ENCODE measurements around the gene MPRIP. TPM values are rescaled to one million over a fixed set of nuclear protein-coding genes. Genes with fewer than 3 reads are reported as not detected.
A peak's percentile ranks its signal among the peaks of the same experiment; 100 is the strongest.

Gene MPRIP
- total and polyA plus RNA-seq, 8 donors: 80.2 to 518 (median 190) TPM

- H3K27ac ChIP-seq: peak overlapping the region in 3 of 5 donors; percentile 31 to 72 (median 61)
- no peak for DNase-seq
- intact Hi-C loops (cut with DNase I; ENCODE audit: low total_unique reads): no loop called here
- H3K4me1 ChIP-seq: peaks cover 7 to 28% (median 17%) of the 10 kb centered on the region in 4 donors
- peaks cover 75 to 98% (median 97%) of the 10 kb centered on the region in 4 donors for H3K36me3 ChIP-seq
- H3K4me3 ChIP-seq: no peak overlapping the region
- no peak for TF ChIP-seq POLR2AphosphoS5 (IDR thresholded peaks at IDR 0.05)
- no peak for TF ChIP-seq CTCF (IDR thresholded peaks at IDR 0.05)
- no peak for TF ChIP-seq POLR2A (IDR thresholded peaks at IDR 0.05)
- no peak for TF ChIP-seq EP300 (IDR thresholded peaks at IDR 0.05)
- no peaks in the 10 kb centered on the region for H3K9me3 ChIP-seq
- H3K27me3 ChIP-seq: no peaks in the 10 kb centered on the region
- 74 to 95% (median 90%) methylated on average over 2 to 5 of the region's 5 CpGs for WGBS, 5 donors
These were observed 108.8 kb downstream of the MPRIP start for GRCh38 chr17:17151055-17151454.

- 85 to 95% (median 92%) methylated on average over 2 to 3 of the region's 3 CpGs for WGBS, 5 donors
- Histone ChIP-seq H3K4me3 (no peak overlapping the region), H3K36me3 (peaks cover 75 to 98% (median 97%) of the 10 kb centered on the region in 4 donors), H3K27ac (peak overlapping the region in 3 of 5 donors; percentile 31 to 72 (median 61)), H3K4me1 (peaks cover 7 to 28% (median 17%) of the 10 kb centered on the region in 4 donors), H3K27me3 (no peaks in the 10 kb centered on the region), H3K9me3 (no peaks in the 10 kb centered on the region)
- intact Hi-C loops (cut with DNase I; ENCODE audit: low total_unique reads): no loop called here
- DNase-seq: no peak
- TF ChIP-seq POLR2A (IDR thresholded peaks at IDR 0.05) (no peak), EP300 (IDR thresholded peaks at IDR 0.05) (no peak), POLR2AphosphoS5 (IDR thresholded peaks at IDR 0.05) (no peak), CTCF (IDR thresholded peaks at IDR 0.05) (no peak)
These were observed 109.3 kb downstream of the MPRIP start for GRCh38 chr17:17151541-17151940.

- intact Hi-C loops (cut with DNase I; ENCODE audit: low total_unique reads): no loop called here
- H3K27me3 ChIP-seq: no peaks in the 10 kb centered on the region
- peaks cover 75 to 98% (median 97%) of the 10 kb centered on the region in 4 donors for H3K36me3 ChIP-seq
- no peak overlapping the region for H3K4me3 ChIP-seq
- WGBS, 5 donors: 37 to 56% (median 49%) methylated on average over 5 to 8 of the region's 8 CpGs
- H3K4me1 ChIP-seq: peaks cover 7 to 28% (median 17%) of the 10 kb centered on the region in 4 donors
- H3K27ac ChIP-seq: peak overlapping the region in 4 of 5 donors; percentile 30 to 72 (median 46)
- TF ChIP-seq EP300 (IDR thresholded peaks at IDR 0.05): no peak
- TF ChIP-seq CTCF (IDR thresholded peaks at IDR 0.05): no peak
- TF ChIP-seq POLR2AphosphoS5 (IDR thresholded peaks at IDR 0.05): peak in 2 of 3 donors; percentile 24 to 56
- no peak for TF ChIP-seq POLR2A (IDR thresholded peaks at IDR 0.05)
- DNase-seq: peak in 1 of 2 donors; percentile 76
- H3K9me3 ChIP-seq: no peaks in the 10 kb centered on the region
These were observed 109.7 kb downstream of the MPRIP start for GRCh38 chr17:17151962-17152361.

GRCh38 chr17:17152385-17152784, 110.1 kb downstream of the MPRIP start:
- Histone ChIP-seq H3K4me3 (no peak overlapping the region), H3K36me3 (peaks cover 75 to 98% (median 97%) of the 10 kb centered on the region in 4 donors), H3K27ac (peak overlapping the region in 3 of 5 donors; percentile 30 to 72 (median 61)), H3K9me3 (no peaks in the 10 kb centered on the region), H3K4me1 (peaks cover 7 to 28% (median 17%) of the 10 kb centered on the region in 4 donors), H3K27me3 (no peaks in the 10 kb centered on the region)
- TF ChIP-seq EP300 (IDR thresholded peaks at IDR 0.05) (no peak), POLR2AphosphoS5 (IDR thresholded peaks at IDR 0.05) (no peak), POLR2A (IDR thresholded peaks at IDR 0.05) (no peak), CTCF (IDR thresholded peaks at IDR 0.05) (no peak)
- DNase-seq: peak in 1 of 2 donors; percentile 36
- 72 to 86% (median 79%) methylated on average over 4 of the region's 4 CpGs for WGBS, 5 donors
- intact Hi-C loops (cut with DNase I; ENCODE audit: low total_unique reads): no loop called here
